HG03064 (cell line): ENCODE data around the gene FKTN.

Source experiments
- ATAC-seq: cut with Tn5 transposase; IDR thresholded peaks from one replicate; pipeline ENCODE4 v1.9.1; 2021; ENCODE audit warnings: low read depth; ENCODE audit not compliant: unreplicated experiment

The FKTN gene

DNA sequence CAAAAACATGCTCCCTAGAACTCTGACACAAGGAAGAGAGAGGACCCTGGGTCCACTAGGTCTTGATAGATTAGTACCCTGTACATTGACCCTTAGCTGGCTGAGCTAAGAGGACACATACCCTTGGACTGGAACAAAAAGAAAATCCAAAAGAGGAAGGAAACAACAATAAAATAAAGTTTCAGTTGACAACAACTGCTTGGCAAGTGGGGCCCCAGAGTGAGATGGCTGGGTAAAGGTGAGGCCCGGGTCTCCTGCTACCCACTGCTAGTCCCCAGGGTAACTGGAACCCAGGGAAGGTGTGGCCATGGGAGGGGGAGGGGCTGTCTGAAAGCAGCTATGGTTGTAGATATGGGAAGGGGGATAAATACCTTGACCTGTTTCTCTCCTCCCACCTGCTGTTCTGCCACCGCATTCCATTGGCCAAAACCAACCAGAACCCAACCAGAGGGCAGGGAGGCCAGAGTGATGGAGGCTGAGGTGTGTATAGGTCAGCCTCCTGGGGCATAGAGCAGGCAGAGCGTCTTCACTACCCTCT is 116.0 kb downstream of the FKTN start:
- no peak for ATAC-seq

- ATAC-seq, result no peak
Measured at GRCh38 chr9:105676351-105676923, 118.5 kb downstream of the FKTN start.

GRCh38 chr9:105678163-105678562 is 120.2 kb downstream of the FKTN start:
- no peak for ATAC-seq

GRCh38 chr9:105678781-105679180 is 120.8 kb downstream of the FKTN start:
- ATAC-seq, result no peak

DNA sequence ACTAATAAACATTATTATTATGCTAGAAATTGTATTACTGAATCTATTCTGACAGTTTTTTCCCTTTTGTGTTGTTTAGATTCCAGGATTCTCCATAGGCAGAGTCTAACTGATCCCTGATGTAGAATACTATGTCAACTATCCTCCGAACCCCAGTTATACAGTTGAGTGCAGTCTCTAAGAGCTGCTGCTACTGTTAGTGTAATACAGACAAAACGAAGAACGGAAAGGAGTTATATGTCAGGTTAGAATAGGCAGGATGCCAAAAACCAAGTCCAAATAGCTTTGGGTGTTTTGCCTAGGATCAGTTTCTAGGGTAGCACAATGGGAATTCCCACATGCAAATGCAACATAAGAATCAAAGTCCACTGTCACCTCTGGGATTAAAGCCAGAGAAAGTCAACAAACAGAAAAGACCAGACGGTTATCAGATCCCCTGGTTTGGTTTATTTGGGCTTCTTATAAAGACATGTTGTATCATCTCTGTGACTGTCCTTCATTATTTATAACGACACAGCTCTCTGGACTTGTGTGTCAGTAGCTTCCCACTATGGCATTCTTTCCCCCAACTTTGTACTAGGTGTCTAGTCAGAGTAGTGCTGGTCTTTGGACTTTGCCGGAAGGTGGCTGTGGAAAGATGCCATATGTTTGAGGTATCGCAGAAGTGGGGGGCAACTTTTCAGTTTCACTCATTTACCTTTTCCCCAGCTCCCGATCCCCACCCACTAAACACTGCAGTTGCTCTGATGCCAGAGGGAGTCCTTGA is 121.5 kb downstream of the FKTN start:
- no peak for ATAC-seq

DNA sequence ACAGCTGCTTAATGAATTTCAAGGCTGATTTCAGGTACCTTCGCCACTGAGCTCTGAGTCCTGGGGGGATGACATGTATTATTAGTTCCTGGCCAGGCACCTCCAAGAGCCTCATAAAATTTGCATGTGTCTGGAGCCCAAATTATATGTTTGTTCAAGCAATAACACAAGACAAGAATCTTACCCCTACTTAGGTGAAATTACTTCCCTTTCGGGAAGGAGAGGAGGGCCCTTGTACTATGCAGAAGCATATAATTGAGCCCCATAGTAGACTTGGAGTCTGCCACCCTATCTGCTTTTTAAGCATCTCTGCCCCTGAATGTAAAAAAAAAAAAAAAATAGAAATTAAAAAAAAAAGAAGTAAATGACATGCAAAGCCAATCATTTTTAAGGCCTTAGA is 123.4 kb downstream of the FKTN start:
- ATAC-seq, result no peak

GRCh38 chr9:105681724-105682123 is 123.8 kb downstream of the FKTN start:
- no peak for ATAC-seq

GRCh38 chr9:105683688-105684275 is 125.9 kb downstream of the FKTN start:
- no peak for ATAC-seq

GRCh38 chr9:105686936-105687335 is 129.0 kb downstream of the FKTN start:
- ATAC-seq, result no peak
